ENCODE results near the gene TRPV4. TPM values are rescaled to one million over a fixed set of nuclear protein-coding genes. Genes with fewer than 3 reads are reported as not detected.

The TRPV4 gene
- total RNA-seq, 1 experiment from 2014 or later: 3.1 TPM

- no peak for TF ChIP-seq CTCF (conservative IDR thresholded peaks at IDR 0.05)
- TF ChIP-seq EZH2 (IDR thresholded peaks at IDR 0.05; ENCODE audit: low read depth): no peak
- H3K79me2 ChIP-seq (ENCODE audit: low read depth): no peaks in the 10 kb centered on the region
- H3F3A ChIP-seq (ENCODE audit: insufficient read depth, low read depth): peaks cover 10% of the 10 kb centered on the region
- no peak overlapping the region for H3K27ac ChIP-seq
- intact Hi-C loops (cut with micrococcal nuclease; ENCODE audit: unreplicated experiment): no loop called here
- H3K4me2 ChIP-seq: no peak overlapping the region
- H3K4me1 ChIP-seq (replicated peaks; ENCODE audit: insufficient read depth): peaks cover 11% of the 10 kb centered on the region; the same call in 1 of the 2 replicates
- no peaks in the 10 kb centered on the region for H3K36me3 ChIP-seq (ENCODE audit: low read depth)
- CTCF ChIA-PET: no interaction called here
- H2AFZ ChIP-seq: no peak overlapping the region
- BruUV-seq (replicated peaks): no TSS peak
- no peak for DNase-seq
- no peaks in the 10 kb centered on the region for H3K9me2 ChIP-seq (ENCODE audit: insufficient read depth)
- no peaks in the 10 kb centered on the region for H3K9me3 ChIP-seq (ENCODE audit: insufficient read depth, low read depth)
- no peaks in the 10 kb centered on the region for H3K27me3 ChIP-seq (ENCODE audit: insufficient read depth, low read depth)
- H3K4me3 ChIP-seq: no peak overlapping the region
- POLR2A ChIA-PET (ENCODE audit: unreplicated experiment): no interaction called here
- no peaks in the 10 kb centered on the region for H4K20me1 ChIP-seq (ENCODE audit: insufficient read depth)
These were observed 17.2 kb downstream of the TRPV4 start for GRCh38 chr12:109815757-109816617.

GRCh38 chr12:109815225-109815624 lies 18.0 kb downstream of the TRPV4 start:
- H4K20me1 ChIP-seq (ENCODE audit: insufficient read depth): no peaks in the 10 kb centered on the region
- H3K4me2 ChIP-seq: no peak overlapping the region
- H3K27me3 ChIP-seq (ENCODE audit: insufficient read depth, low read depth): no peaks in the 10 kb centered on the region
- BruUV-seq (replicated peaks): no TSS peak
- no peak overlapping the region for H3K4me3 ChIP-seq
- intact Hi-C loops (cut with micrococcal nuclease; ENCODE audit: unreplicated experiment): no loop called here
- no peak overlapping the region for H2AFZ ChIP-seq
- H3K27ac ChIP-seq: no peak overlapping the region
- peaks cover 11% of the 10 kb centered on the region; the same call in 1 of the 2 replicates for H3K4me1 ChIP-seq (replicated peaks; ENCODE audit: insufficient read depth)
- H3K9me3 ChIP-seq (ENCODE audit: insufficient read depth, low read depth): no peaks in the 10 kb centered on the region
- TF ChIP-seq CTCF (conservative IDR thresholded peaks at IDR 0.05) (no peak), EZH2 (IDR thresholded peaks at IDR 0.05; ENCODE audit: low read depth) (no peak)
- H3K79me2 ChIP-seq (ENCODE audit: low read depth): no peaks in the 10 kb centered on the region
- H3K36me3 ChIP-seq (ENCODE audit: low read depth): no peaks in the 10 kb centered on the region
- ChIA-PET CTCF (no interaction called here), POLR2A (ENCODE audit: unreplicated experiment) (no interaction called here)
- H3F3A ChIP-seq (ENCODE audit: insufficient read depth, low read depth): peaks cover 10% of the 10 kb centered on the region
- DNase-seq: no peak
- no peaks in the 10 kb centered on the region for H3K9me2 ChIP-seq (ENCODE audit: insufficient read depth)

GRCh38 chr12:109814600-109815150 lies 18.5 kb downstream of the TRPV4 start:
- Histone ChIP-seq H2AFZ (no peak overlapping the region), H3K36me3 (ENCODE audit: low read depth) (no peaks in the 10 kb centered on the region), H3K9me3 (ENCODE audit: insufficient read depth, low read depth) (no peaks in the 10 kb centered on the region), H3K4me1 (replicated peaks; ENCODE audit: insufficient read depth) (peaks cover 11% of the 10 kb centered on the region; the same call in 1 of the 2 replicates), H3K27me3 (ENCODE audit: insufficient read depth, low read depth) (no peaks in the 10 kb centered on the region), H3K79me2 (ENCODE audit: low read depth) (no peaks in the 10 kb centered on the region), H3F3A (ENCODE audit: insufficient read depth, low read depth) (peaks cover 8% of the 10 kb centered on the region), H3K27ac (no peak overlapping the region), H3K4me2 (no peak overlapping the region), H3K4me3 (no peak overlapping the region), H3K9me2 (ENCODE audit: insufficient read depth) (no peaks in the 10 kb centered on the region), H4K20me1 (ENCODE audit: insufficient read depth) (no peaks in the 10 kb centered on the region)
- BruUV-seq (replicated peaks): no TSS peak
- no peak for TF ChIP-seq CTCF (conservative IDR thresholded peaks at IDR 0.05)
- TF ChIP-seq EZH2 (IDR thresholded peaks at IDR 0.05; ENCODE audit: low read depth): no peak
- DNase-seq: no peak
- POLR2A ChIA-PET (ENCODE audit: unreplicated experiment): no interaction called here
- intact Hi-C loops (cut with micrococcal nuclease; ENCODE audit: unreplicated experiment): no loop called here
- CTCF ChIA-PET: no interaction called here

Data from PC-9 (cell line).